ENCODE results near the gene MYO1B.
"Not testable (repeated sequence)": the region's sequence is repeated elsewhere in the genome, so short reads cannot be mapped to it uniquely, and the experiment has no call there.

Gene MYO1B

DNA sequence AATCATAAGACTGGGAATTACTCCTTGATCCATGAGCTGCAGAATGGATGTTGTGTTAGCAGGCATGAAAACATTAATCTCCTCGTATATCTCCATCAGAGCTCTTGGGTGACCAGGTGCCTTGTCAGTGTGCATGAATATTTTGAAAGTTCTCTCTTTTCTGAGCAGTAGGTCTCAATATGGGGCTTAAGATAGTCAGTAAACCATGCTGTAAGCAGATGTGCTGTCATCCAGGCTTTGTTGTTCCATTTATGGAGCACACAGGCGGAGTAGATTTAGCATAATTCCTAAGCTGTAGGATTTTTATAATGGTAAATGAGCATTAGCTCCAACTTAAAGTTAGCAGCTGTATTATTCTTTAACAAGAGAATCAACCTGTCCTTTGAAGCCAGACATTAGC lies 160.3 kb downstream of the MYO1B start:
- DNase-seq (ENCODE audit: low spot score), result no peak

DNA sequence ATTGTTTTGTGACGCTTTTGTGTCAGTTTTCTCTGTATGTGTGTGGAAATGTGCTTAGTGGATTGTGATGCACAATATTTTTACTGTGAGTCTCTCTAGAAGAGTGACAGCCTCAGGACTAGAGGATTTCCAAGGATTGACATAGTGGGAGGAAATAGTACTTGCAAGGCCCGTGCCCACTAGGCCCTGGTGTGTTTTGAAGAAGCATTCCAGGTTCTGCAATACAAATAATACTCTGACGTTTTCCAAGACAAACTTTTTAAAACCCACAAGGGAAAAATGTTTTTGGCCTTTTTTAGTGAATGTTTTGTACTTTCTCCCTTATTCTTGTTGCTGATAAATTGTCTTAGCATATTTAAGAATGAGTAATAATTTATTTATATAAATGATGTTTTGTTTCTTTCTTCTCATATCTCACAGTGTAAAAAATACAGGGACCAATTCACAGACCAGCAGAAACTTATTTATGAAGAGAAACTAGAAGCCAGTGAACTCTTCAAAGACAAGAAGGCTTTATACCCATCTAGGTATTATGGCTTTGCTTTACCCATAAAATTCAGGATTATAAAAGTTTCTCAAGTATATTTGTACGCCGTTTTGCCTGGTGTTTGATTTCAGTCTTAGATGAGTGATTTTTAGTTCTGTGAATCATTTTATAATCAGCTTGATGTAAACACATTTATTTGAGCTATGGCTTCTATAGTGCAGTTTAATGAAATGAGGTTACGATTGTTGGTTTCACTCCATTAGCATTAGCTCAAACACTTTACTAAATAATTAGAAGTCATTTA lies 165.6 kb downstream of the MYO1B start:
- DNase-seq (ENCODE audit: low spot score), result no peak

DNA sequence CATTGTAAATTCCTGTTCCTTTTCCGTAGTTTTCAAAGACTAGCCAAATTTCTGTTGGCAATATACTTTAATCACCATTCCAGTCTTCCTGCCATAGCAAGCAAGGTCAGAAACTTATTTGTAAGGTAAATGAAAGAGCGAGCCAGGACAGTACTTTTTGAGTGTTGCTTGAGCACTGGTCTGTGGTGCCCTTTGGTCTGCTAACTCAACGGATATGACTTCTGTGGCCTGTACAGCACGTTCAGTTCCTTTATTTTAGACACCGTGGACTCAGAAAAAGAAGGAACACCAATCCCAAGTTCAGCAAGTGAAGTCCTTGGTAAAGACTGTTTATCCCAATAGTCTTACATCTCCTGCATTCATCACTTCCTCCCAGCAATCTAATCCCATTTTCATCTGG lies 166.3 kb downstream of the MYO1B start:
- DNase-seq (ENCODE audit: low spot score), result no peak

DNA sequence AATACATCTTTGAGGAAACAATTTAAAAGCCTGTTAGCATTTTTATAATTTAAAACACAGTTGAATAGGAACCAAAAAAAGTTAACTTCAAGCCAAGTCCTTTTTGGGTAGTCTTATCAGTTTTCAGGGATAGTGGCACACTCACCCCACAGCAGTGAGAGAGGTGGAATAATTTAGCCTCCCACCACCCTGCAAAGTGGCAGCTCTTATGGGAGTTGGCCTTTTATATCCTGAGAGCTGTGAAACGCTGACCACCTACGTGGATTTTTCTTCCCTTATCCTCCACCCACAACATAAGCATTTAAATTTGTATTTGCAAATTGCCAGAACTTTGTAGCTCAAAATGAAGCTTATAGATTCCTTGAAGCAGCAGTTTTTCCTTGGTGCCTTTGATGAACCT lies 167.1 kb downstream of the MYO1B start:
- DNase-seq (ENCODE audit: low spot score), result no peak

DNA sequence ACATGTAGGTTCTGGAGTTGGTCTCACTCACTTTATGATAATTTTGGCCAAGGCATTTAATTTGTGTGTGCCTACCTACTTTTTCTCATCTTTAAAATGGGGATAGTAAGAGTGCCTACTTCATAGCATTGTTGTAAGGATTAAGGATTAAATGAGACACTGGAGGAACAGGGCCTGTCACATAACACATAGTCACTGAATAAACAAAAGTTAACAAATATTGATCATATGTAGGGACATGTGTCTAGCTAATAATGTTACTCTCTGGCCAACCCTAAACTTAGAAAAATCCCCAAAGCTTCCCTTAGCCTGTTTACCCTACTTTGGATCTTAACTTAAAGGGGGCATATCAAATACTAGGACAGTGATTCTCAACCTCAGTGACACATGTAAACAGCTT lies 169.9 kb downstream of the MYO1B start:
- no peak for DNase-seq (ENCODE audit: low spot score)

DNA sequence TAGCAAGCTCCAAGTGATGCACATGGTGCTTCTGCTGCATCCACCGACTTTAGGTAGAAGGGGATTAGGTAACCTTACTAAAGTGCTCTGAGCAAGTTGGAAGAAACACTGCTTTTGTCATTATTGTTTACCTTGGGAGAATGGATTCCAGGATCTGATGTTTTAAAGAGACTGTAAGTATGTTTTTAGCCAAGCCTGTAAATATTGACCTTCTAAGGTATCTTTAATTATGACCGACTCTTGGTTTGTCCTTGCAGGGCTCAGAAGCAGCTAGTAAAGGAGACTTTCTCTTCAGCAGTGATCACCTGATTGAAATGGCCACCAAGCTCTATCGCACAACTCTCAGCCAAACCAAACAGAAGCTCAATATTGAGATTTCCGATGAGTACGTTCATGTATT lies 170.7 kb downstream of the MYO1B start:
- DNase-seq (ENCODE audit: low spot score), result no peak

DNA sequence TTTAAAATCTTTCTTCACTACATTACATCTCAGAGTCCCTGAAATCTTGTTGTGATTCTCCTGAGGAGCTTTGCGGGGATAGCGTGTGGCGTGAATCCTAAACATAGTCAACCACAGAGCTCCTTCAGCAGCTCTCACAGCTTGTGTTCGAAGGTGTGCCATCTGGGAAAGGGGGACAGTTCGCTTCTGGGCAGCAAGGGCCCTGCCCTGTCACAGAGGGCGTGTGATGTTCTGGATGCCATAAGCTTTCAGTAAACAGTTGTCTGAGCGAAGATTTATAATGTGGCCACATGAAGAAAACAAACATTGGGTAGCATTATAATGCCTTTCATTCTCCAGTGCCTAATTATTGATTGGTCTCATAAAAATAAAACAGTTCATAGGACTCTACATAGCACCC lies 172.5 kb downstream of the MYO1B start:
- DNase-seq (ENCODE audit: low spot score), result no peak

DNA sequence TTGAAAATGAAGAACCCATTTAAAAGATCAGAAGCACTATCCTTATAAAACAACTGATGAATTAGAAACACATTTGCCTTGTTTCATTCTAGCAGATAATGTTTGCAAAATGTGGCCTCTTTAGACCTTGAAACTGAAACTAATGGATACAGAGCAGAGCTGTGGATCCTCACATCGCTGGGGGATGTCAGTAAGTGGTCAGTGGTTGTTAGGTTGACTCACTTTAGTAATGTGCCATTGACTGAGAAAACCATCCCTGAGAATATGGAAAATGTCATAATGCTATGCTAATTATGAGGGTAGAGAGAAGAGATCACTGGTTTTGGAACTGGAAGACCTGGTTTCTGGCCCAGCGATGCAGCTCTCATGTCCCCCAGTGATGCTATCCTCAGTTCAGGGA lies 176.7 kb downstream of the MYO1B start:
- DNase-seq (ENCODE audit: low spot score), result no peak

DNA sequence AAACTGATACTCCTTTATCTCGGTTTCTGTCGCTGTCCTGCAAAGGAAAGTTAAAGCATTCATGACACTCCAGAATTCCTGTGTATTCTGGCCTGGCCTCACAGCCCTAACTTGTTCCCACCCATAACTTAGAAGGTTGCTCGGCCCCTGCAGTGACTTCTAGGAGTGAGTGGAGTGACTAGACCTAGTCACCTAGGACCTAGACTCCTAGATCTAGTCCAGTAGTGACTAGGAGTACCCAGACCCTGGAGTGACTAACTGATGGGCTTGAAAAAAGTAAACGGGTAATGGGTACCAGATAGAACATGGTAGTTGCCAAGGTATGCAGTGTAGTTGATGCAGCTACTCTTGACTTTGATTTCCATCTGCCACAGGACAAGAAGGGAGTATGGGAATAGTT lies 181.8 kb downstream of the MYO1B start:
- DNase-seq (ENCODE audit: low spot score), result no peak

DNA sequence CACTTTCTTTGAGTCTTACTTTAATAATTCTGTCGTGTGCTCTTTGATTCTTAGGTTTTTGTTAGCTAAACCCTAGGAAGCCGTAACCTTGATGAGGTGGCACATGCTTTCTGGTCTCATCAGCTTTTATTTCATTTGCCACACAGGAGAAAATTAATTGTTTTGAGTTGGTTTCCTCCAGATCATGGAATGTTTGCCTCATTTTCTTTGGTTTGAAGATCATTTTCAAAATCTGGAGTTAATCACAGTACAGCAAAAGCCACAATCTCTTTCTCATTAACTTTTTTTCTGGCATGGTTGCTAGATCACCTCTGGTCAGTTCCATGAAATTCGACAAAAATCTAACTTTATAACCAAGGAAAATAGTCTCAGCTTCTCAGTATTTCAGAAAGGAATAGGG lies 182.9 kb downstream of the MYO1B start:
- DNase-seq (ENCODE audit: low spot score), result no peak

DNA sequence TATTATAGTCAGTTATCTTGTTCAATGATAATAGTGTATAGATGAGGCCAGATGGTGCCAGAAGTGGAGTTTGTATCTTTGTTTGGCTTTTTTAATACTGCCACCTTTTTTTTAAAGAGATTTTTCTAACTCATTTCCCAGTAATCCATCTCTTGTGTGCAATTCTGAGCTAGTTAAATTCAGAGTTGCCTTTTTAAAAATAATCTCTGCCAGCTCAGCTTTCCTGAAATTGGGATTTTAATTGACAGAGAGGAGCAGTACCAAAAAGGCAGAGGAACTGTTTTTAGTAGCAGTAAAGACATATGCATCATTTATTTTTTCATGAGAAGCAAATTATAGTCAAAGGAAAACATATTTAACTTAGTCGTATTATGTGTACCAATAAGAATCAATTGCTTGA lies 185.3 kb downstream of the MYO1B start:
- no peak for DNase-seq (ENCODE audit: low spot score)

DNA sequence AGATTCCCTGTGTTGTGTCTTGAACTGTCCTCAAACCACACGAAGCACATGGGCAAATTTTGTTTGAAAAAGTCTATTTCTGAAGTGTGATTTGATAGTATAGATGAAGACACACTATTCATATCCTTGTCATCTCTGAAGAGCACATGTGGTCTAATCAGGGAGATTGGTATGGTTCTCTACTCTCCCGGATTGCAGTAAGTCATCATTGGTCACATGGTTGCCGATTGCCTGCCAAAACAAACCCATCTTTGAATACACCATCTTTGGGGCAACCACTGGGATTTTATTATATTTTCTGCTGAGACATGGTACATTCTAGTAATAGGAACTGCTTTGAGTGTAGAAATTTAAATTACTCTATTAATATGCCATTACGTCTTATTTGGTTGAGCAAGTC lies 186.9 kb downstream of the MYO1B start:
- no peak for DNase-seq (ENCODE audit: low spot score)

DNA sequence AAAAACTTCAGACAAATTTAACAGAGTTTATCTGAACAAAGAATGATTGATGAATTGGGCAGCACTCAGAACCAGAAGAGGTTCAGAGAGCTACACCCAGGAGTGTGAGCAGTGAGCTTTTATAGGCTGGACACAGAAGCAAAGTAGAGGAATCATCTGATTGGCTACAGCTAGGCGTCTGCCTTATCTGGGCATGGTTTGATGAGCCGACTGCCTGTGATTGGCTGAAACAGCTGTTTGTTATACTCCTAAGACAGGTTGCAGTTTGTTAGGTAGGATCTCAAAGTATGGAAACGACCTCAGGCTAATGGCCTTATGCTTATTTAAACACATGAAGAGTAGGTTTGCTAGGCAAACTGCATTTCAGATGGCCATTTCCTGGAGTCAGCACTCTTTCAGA lies 188.9 kb downstream of the MYO1B start:
- no peak for DNase-seq (ENCODE audit: low spot score)

DNA sequence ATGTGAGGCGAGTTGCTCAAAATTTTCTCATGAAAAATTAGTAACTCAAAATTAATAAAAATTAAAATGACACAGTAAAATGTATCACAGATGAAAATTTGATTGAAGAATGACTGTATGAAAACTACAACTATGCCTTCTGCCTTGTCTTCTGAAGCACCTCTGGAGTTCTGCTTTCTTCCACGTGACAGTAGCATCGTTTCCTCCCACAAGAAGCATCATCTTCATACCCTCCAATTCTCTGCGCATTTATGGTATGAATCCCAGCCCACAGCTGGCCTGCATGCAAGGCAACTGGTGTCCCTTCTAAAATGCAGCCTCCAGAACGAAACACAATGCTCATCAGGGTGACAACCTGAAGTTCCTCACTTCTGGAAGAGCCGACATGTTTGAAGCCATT lies 189.9 kb downstream of the MYO1B start:
- DNase-seq (ENCODE audit: low spot score), result no peak

DNA sequence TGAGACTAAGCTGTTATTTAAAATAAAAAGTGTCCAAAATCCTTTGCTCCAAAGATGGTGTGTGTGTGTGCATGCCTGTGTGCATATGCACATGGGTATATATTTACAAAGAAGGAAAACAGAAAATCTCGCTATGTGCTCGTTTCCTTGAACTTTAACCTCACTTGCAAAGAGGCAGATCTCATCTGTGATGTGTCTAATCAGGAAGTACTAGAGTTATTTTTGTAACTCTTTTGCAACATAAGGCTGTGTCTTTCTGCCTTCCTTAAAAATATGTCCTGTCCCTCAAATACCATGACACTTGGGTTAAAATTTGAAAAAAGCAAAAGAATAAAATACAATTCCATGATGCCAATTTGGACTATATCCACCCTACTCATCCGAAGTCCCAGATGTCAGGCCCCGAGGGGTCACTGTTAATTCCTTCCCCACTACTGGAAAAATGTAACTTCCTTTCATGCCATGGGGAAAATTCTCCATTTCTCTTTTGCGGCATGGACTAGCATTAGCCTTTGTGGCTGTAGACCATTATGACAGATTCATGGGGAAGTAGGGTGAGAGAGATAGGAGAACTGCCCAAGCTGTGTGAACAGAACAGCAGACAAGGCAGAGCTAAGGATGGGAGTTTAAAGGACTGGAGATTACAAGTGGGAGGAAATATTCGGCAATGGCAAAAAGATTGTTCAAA lies 191.3 kb downstream of the MYO1B start:
- no peak for DNase-seq (ENCODE audit: low spot score)

DNA sequence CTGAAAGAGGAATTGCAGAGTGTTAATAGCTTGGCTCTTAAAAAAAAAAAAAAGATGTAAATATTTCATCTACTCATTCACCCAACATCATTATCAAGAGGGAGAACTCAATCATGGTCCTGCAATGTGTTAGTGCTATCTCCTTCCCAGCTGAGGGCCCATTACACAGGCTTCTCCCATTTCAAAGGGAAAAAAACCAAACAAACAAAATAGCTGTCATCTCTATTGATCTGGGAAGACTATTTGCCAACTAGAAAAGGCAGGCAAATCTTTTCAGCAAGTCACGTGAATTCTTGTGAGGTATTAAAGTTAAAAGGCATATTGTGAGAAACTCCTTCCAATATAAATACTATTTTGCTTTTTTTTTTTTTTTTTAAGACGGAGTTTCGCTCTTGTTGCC lies 194.3 kb downstream of the MYO1B start:
- no peak for DNase-seq (ENCODE audit: low spot score)

DNA sequence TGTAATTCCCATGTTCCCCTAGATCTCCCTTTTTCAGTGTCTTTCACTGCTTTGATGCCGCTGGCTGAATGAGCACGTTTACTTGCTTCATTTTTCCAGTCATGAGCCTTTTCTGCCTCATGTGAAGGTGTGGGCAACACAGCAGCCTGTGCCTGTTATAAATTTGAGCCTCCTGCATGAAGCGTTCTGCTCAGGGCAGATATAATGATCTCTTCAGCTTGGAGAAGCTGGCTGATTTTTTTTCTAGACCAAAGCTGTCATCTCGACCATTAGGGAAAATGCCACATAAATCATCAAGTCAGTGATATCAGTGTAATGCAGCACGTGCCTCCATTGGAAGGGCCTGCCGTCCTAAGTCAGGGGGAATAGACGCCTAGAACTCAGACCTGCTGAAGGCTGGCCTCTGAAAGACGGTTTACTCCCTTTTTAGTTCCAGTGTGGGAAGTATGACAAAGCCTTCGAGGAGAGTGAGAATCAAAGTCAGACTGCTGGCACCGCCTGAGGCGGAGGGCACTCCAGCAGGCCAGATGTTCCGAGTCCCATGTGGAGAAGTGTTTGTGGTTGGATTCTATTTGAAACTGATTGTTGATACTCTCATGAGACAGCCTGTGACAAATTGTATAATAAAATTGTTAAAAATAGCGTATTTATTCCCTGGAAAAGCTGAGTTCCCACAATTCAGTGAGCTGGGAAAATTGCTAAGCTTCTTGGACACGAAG lies 196.5 kb downstream of the MYO1B start:
- no peak for DNase-seq (ENCODE audit: low spot score)

DNA sequence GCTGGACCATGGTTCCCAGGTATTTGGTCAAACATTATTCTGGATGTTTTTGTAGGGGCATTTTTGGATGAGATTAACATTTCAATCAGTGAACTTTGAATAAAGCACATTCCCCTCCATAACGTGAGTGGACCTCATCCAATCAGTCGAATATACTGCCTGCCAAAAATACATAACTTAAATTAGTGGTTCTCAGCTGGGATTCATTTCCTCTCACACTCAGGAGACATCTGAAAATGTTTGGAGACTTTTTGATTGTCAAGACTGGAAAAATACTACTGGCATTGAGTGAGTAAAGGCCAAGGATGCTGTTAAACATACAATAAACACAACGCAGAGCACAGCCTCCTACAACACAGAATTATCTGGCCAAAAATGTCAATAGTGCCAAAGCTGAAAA lies 198.2 kb downstream of the MYO1B start:
- DNase-seq (ENCODE audit: low spot score), result no peak

DNA sequence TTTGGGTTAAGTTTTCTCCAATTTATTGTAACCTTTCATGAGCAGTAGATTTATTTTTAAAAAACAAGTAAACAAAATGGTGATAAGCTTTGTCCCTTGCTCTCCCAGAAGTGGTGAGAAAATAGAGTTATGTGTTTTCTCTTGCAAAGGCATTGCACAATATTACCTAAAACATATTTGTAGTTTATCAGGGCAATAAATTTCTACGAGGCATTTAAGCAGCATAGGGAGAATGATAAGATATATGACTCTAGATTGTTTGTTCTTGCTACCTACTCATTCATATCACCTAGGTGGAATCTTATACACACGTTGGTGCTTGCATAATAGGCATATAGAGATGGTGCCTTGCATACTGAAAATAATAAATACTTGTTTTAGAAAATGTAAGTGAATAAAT lies 201.7 kb downstream of the MYO1B start:
- DNase-seq (ENCODE audit: low spot score), result no peak

DNA sequence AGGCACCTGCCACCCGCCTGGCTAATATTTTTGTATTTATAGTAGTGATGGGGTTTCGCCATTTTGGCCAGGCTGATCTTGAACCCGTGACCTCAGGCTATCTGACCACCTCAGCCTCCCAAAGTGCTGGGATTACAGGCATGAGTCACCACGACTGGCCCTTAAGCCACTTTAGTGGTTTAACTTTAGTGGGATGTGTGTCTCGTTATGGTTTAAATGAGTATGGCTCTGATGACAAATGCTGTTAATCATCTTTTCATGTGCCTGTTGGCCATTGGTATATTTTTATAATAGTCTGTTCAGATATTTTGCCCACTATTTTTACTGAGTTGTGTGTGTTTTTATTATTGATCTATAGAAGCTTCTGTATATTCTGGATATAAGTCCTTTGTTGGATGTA lies 205.9 kb downstream of the MYO1B start:
- no peak for DNase-seq (ENCODE audit: low spot score)

DNA sequence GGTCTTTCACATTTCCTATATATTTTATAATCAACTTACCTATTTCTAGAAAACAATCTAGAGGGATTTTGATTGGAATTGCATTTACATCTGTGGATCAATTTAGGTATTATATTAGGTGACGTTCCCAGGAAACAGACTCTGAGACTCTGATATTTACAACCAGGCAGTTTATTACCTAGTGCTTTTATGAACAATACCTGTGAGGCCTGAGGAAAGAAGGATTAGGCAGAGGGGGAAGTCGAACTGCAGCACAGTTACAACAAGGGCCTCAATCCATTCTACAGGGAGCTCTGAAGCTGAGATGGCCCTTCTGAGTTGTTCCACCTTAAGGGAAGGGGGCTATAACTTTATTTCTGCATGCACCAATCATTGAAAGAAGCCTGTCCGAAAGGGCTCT lies 206.9 kb downstream of the MYO1B start:
- no peak for DNase-seq (ENCODE audit: low spot score)

DNA sequence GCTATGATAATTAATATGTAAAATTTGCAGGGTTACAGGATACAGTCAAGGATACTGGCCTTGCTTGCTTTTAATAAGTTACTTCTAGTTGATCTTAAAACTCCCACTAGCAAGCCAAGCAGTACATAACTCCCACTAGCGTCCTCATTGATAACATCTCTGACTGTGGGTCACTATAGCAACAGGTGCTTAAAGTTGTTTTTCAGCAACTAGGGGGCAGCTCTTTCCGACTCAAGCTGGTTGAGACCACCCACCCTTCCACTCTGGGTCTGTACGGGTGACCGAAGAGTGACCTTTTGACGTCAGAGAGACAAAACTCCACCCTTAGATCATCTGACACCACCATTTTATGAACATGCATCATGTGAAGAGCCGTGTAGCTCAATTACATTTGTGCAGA lies 208.6 kb downstream of the MYO1B start:
- DNase-seq (ENCODE audit: low spot score), result no peak

DNA sequence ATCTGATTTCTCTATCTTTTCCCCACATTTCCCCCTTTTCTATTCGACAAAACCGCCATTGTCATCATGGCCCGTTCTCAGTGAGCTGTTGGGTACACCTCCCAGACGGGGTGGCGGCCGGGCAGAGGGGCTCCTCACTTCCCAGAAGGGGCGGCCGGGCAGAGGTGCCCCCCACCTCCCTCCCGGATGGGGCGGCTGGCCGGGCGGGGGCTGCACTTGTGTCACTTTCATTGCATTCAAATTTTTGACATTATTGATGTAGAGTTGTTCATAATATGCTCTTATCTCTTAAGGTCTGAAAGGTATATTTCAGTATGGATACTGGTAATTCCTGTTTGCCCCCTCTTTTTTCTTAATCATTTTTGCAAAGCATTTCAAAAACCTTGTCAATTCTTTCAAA lies 211.3 kb downstream of the MYO1B start:
- not testable (repeated sequence) for DNase-seq (ENCODE audit: low spot score)
